Neuronal stem cell (in vitro differentiated cells): ENCODE data around the gene XPO5.

ENCODE experiments used
- DNase-seq: peaks from one replicate; pipeline ENCODE4 v3.0.0-alpha.2; 2013; ENCODE audit warnings: low spot score
- H2AFZ ChIP-seq: one replicate; pipeline ENCODE4 v1.6.1; 2013; ENCODE audit warnings: mild to moderate bottlenecking, low read length, inconsistent platforms
- H2AK5ac ChIP-seq: 2 replicates; pipeline ENCODE4 v1.6.1; 2013; ENCODE audit warnings: low read depth, mild to moderate bottlenecking, inconsistent platforms, low read length, moderate library complexity, mixed read lengths
- H2BK120ac ChIP-seq: 2 replicates; pipeline ENCODE4 v1.6.1; 2013; ENCODE audit warnings: low read depth, mild to moderate bottlenecking, inconsistent platforms, low read length, moderate library complexity, mixed read lengths
- H2BK12ac ChIP-seq: one replicate; pipeline ENCODE4 v1.6.1; 2013; ENCODE audit warnings: low read length, inconsistent platforms
- H2BK15ac ChIP-seq: 2 replicates; pipeline ENCODE4 v1.6.1; 2013; ENCODE audit warnings: mild to moderate bottlenecking, low read length, inconsistent platforms, mixed read lengths
- H2BK5ac ChIP-seq: one replicate; pipeline ENCODE4 v1.6.1; 2013; ENCODE audit warnings: inconsistent platforms, mild to moderate bottlenecking, low read length, moderate library complexity
- H3K14ac ChIP-seq: one replicate; pipeline ENCODE4 v1.6.1; 2013; ENCODE audit warnings: low read length, inconsistent platforms
- H3K18ac ChIP-seq: 2 replicates; pipeline ENCODE4 v1.6.1; 2013; ENCODE audit warnings: low read length, inconsistent platforms
- H3K23ac ChIP-seq: 2 replicates; pipeline ENCODE4 v1.6.1; 2013; ENCODE audit warnings: low read depth, mild to moderate bottlenecking, mixed read lengths, low read length, inconsistent platforms; ENCODE audit not compliant: poor library complexity
- H3K27ac ChIP-seq: replicated peaks from 3 replicates; pipeline ENCODE4 v1.5.1; 2013; ENCODE audit warnings: low read length, inconsistent platforms
- H3K27me3 ChIP-seq, 3 experiments: 2 replicates each; pipeline ENCODE4 v1.6.1; 2013; ENCODE audit warnings: low read length in 3 of 3, mild to moderate bottlenecking in 2 of 3, inconsistent platforms in 1 of 3, low read depth in 1 of 3, mixed read lengths in 1 of 3, moderate library complexity in 1 of 3; ENCODE audit not compliant: control insufficient read depth in 3 of 3, insufficient read depth in 3 of 3
- H3K36me3 ChIP-seq, 2 donors: replicated peaks in 1 of 2; 2 replicates each; pipeline ENCODE4 v1.6.1; 2013; ENCODE audit warnings: low read length in 2 of 2; ENCODE audit not compliant: control insufficient read depth in 2 of 2, insufficient read depth in 2 of 2
- H3K4ac ChIP-seq: 2 replicates; pipeline ENCODE4 v1.6.1; 2013; ENCODE audit warnings: inconsistent platforms, mild to moderate bottlenecking, low read length, moderate library complexity
- H3K4me1 ChIP-seq, 2 donors: 1 replicate in 1 of 2; 2 replicates in 1 of 2; pipeline ENCODE4 v1.6.1; 2013; ENCODE audit warnings: low read length in 2 of 2, low read depth in 1 of 2; ENCODE audit not compliant: control insufficient read depth in 2 of 2, insufficient read depth in 1 of 2
- H3K4me2 ChIP-seq: one replicate; pipeline ENCODE4 v1.6.1; 2013; ENCODE audit warnings: mild to moderate bottlenecking, low read length, inconsistent platforms; ENCODE audit not compliant: insufficient read depth, poor library complexity, severe bottlenecking
- H3K4me3 ChIP-seq, 2 donors: 2 replicates each; pipeline ENCODE4 v1.5.1; 2013; ENCODE audit warnings: low read length in 2 of 2, mild to moderate bottlenecking in 2 of 2, inconsistent platforms in 1 of 2, moderate library complexity in 1 of 2
- H3K79me1 ChIP-seq: one replicate; pipeline ENCODE4 v1.6.1; 2013; ENCODE audit warnings: low read depth, mild to moderate bottlenecking, inconsistent platforms, low read length, moderate library complexity
- H3K9ac ChIP-seq: one replicate; pipeline ENCODE4 v1.6.1; 2013; ENCODE audit warnings: mild to moderate bottlenecking, low read depth, low read length, inconsistent platforms; ENCODE audit not compliant: poor library complexity
- H3K9me3 ChIP-seq, 2 donors: replicated peaks in 1 of 2; 2 replicates each; pipeline versions ENCODE3 to v1.6.1; 2013; ENCODE audit warnings: low read length in 2 of 2, mild to moderate bottlenecking in 2 of 2, inconsistent platforms in 1 of 2, low read depth in 1 of 2, mixed read lengths in 1 of 2, moderate library complexity in 1 of 2; ENCODE audit not compliant: control insufficient read depth in 2 of 2, insufficient read depth in 1 of 2
- H4K8ac ChIP-seq: one replicate; pipeline ENCODE4 v1.6.1; 2013; ENCODE audit warnings: low read depth, mild to moderate bottlenecking, inconsistent platforms, low read length, moderate library complexity
- H4K91ac ChIP-seq: one replicate; pipeline ENCODE4 v1.6.1; 2013; ENCODE audit warnings: low read length, low read depth, mild to moderate bottlenecking, inconsistent platforms; ENCODE audit not compliant: poor library complexity
- WGBS, 2 donors: extraction: QIAGEN DNeasy Blood & Tissue Kit; methylation state at CpG; one replicate each; pipeline ENCODE4 v1.1.7; 2013; ENCODE audit warnings: missing lambda C conversion rate in 2 of 2, mixed read lengths in 1 of 2; ENCODE audit not compliant: insufficient read length in 2 of 2, insufficient replicate concordance in 1 of 2; ENCODE audit errors: extremely low coverage in 2 of 2; 5-methylcytosine and 5-hydroxymethylcytosine counted together

Gene XPO5

GRCh38 chr6:43478008-43478372, 97.8 kb downstream of the XPO5 start:
- H2BK12ac ChIP-seq, result no peak overlapping the region
- no peak overlapping the region for H4K91ac ChIP-seq
- no peak overlapping the region for H2BK15ac ChIP-seq
- peaks cover 0 to 12% of the 10 kb centered on the region in 2 donors for H3K36me3 ChIP-seq
- no peak overlapping the region for H3K18ac ChIP-seq
- H3K27me3 ChIP-seq, result no peaks in the 10 kb centered on the region
- H3K4me1 ChIP-seq, result peaks cover 9 to 10% of the 10 kb centered on the region in 2 donors
- H2AK5ac ChIP-seq, result no peak overlapping the region
- no peak overlapping the region for H3K4ac ChIP-seq
- no peak overlapping the region for H2BK120ac ChIP-seq
- peak overlapping the region; percentile 63 to 86 for H3K4me3 ChIP-seq
- H3K23ac ChIP-seq, result no peak overlapping the region
- no peak for DNase-seq
- H3K27ac ChIP-seq, result no peak overlapping the region
- H3K4me2 ChIP-seq, result peak overlapping the region; percentile 47
- no CpG with 5 or more reads among the region's 3 CpGs for WGBS, 2 donors
- H3K9ac ChIP-seq, result no peak overlapping the region
- peak overlapping the region; percentile 94 for H2AFZ ChIP-seq
- H3K14ac ChIP-seq, result no peak overlapping the region
- H4K8ac ChIP-seq, result no peak overlapping the region
- H3K9me3 ChIP-seq, result no peaks in the 10 kb centered on the region
- H2BK5ac ChIP-seq, result no peak overlapping the region
- peaks cover 4% of the 10 kb centered on the region for H3K79me1 ChIP-seq

- no peaks in the 10 kb centered on the region for H3K27me3 ChIP-seq
- H2BK12ac ChIP-seq, result no peak within 1 kb of the TSS
- peak within 1 kb of the TSS; percentile 95 for H3K23ac ChIP-seq
- H2AK5ac ChIP-seq, result no peak within 1 kb of the TSS
- peak within 1 kb of the TSS; percentile 94 for H2AFZ ChIP-seq
- no peak within 1 kb of the TSS for H4K8ac ChIP-seq
- no peak within 1 kb of the TSS for H2BK120ac ChIP-seq
- peaks cover 9 to 10% of the 10 kb centered on the region in 2 donors for H3K4me1 ChIP-seq
- no peak within 1 kb of the TSS for H3K4ac ChIP-seq
- no peak within 1 kb of the TSS for H2BK5ac ChIP-seq
- H3K27ac ChIP-seq, result no peak within 1 kb of the TSS
- H3K4me2 ChIP-seq, result peak within 1 kb of the TSS; percentile 47
- H3K4me3 ChIP-seq, result peak within 1 kb of the TSS; percentile 63 to 86
- no CpG with 5 or more reads among the region's 34 CpGs for WGBS, 2 donors
- H3K9ac ChIP-seq, result no peak within 1 kb of the TSS
- H3K18ac ChIP-seq, result no peak within 1 kb of the TSS
- H4K91ac ChIP-seq, result no peak within 1 kb of the TSS
- H3K79me1 ChIP-seq, result peaks cover 4% of the 10 kb centered on the region
- H3K9me3 ChIP-seq, result no peaks in the 10 kb centered on the region
- H3K36me3 ChIP-seq, result peaks cover 0 to 10% of the 10 kb centered on the region in 2 donors
- no peak within 1 kb of the TSS for H2BK15ac ChIP-seq
- H3K14ac ChIP-seq, result no peak within 1 kb of the TSS
- DNase-seq, result peak; percentile 82
These were observed 98.4 kb downstream of the XPO5 start, which contains the start of gene TJAP1 for GRCh38 chr6:43477235-43478007. TJAP1 (plus strand) TSS chr6:43477570; CDS start chr6:43499002, 21,432 bp downstream.

- Histone ChIP-seq H3K27ac (no peak overlapping the region), H2AFZ (peak overlapping the region; percentile 94)
These were observed 99.1 kb downstream of the XPO5 start for GRCh38 chr6:43476746-43477145.

GRCh38 chr6:43475516-43475915, 100.3 kb downstream of the XPO5 start:
- no peak overlapping the region for H3K9ac ChIP-seq
- peaks cover 4% of the 10 kb centered on the region for H3K79me1 ChIP-seq
- no peak overlapping the region for H4K91ac ChIP-seq
- no peak overlapping the region for H3K4me3 ChIP-seq
- H3K27ac ChIP-seq, result no peak overlapping the region
- no peak overlapping the region for H3K4me2 ChIP-seq
- no peak overlapping the region for H2BK5ac ChIP-seq
- H2AK5ac ChIP-seq, result no peak overlapping the region
- no peak for DNase-seq
- H3K23ac ChIP-seq, result no peak overlapping the region
- no peak overlapping the region for H2BK12ac ChIP-seq
- no peak overlapping the region for H4K8ac ChIP-seq
- no peaks in the 10 kb centered on the region for H3K9me3 ChIP-seq
- no peak overlapping the region for H3K14ac ChIP-seq
- no peak overlapping the region for H2BK120ac ChIP-seq
- H3K36me3 ChIP-seq, result peaks cover 0 to 2% of the 10 kb centered on the region in 2 donors
- WGBS, 2 donors, result no CpG with 5 or more reads among the region's 6 CpGs
- no peak overlapping the region for H2BK15ac ChIP-seq
- H3K4me1 ChIP-seq, result peaks cover 7 to 10% of the 10 kb centered on the region in 2 donors
- H3K27me3 ChIP-seq, result no peaks in the 10 kb centered on the region
- H3K4ac ChIP-seq, result no peak overlapping the region
- peak overlapping the region; percentile 52 for H2AFZ ChIP-seq
- no peak overlapping the region for H3K18ac ChIP-seq

More at GRCh38 chr6:43476746-43477145, 99.1 kb downstream of the XPO5 start:
- Histone ChIP-seq H2BK12ac (no peak overlapping the region), H2BK5ac (no peak overlapping the region), H3K4ac (no peak overlapping the region), H2BK120ac (no peak overlapping the region), H3K18ac (no peak overlapping the region), H3K4me3 (peak overlapping the region in 1 of 2 donors; percentile 63), H4K91ac (no peak overlapping the region), H3K23ac (no peak overlapping the region), H2BK15ac (no peak overlapping the region), H3K9ac (no peak overlapping the region), H3K4me2 (peak overlapping the region; percentile 41), H3K4me1 (peaks cover 9 to 10% of the 10 kb centered on the region in 2 donors), H3K14ac (no peak overlapping the region), H3K79me1 (peaks cover 4% of the 10 kb centered on the region), H4K8ac (no peak overlapping the region), H2AK5ac (no peak overlapping the region), H3K27me3 (no peaks in the 10 kb centered on the region), H3K36me3 (peaks cover 0 to 8% of the 10 kb centered on the region in 2 donors), H3K9me3 (no peaks in the 10 kb centered on the region)
- WGBS, 2 donors, result no CpG with 5 or more reads among the region's 2 CpGs
- no peak for DNase-seq
